Measurements from ENCODE around the gene DGLUCY.
"Not testable (repeated sequence)": the region's sequence is repeated elsewhere in the genome, so short reads cannot be mapped to it uniquely, and the experiment has no call there.

The DGLUCY gene

GRCh38 chr14:91193069-91193468 is 79.2 kb downstream of the DGLUCY start:
- Histone ChIP-seq H3K79me2 (ENCODE audit: control insufficient read depth, low read length) (no peaks in the 10 kb centered on the region), H3K9me2 (replicated peaks; ENCODE audit: control insufficient read depth, low read length) (no peaks in the 10 kb centered on the region), H3K4me1 (ENCODE audit: control insufficient read depth, low read length) (no peaks in the 10 kb centered on the region), H3K36me3 (ENCODE audit: control insufficient read depth, low read length) (peaks cover 6% of the 10 kb centered on the region; the same call in 1 of the 2 replicates), H3K4me2 (ENCODE audit: low read length) (no peak overlapping the region), H3K4me3 (ENCODE audit: low read length) (no peak overlapping the region), H3K27ac (ENCODE audit: low read depth, low read length) (no peak overlapping the region), H3K9me3 (ENCODE audit: control insufficient read depth, insufficient read depth, low read length) (no peaks in the 10 kb centered on the region), H4K20me1 (ENCODE audit: control insufficient read depth, insufficient read depth, low read depth, low read length) (no peaks in the 10 kb centered on the region), H3F3A (ENCODE audit: control insufficient read depth, insufficient read depth) (no peaks in the 10 kb centered on the region), H3K27me3 (ENCODE audit: control insufficient read depth, low read length) (no peaks in the 10 kb centered on the region)
- no peak for TF ChIP-seq EZH2phosphoT487 (IDR thresholded peaks at IDR 0.05; ENCODE audit: borderline replicate concordance, low read length)
- TF ChIP-seq CTCF (IDR thresholded peaks at IDR 0.05; ENCODE audit: low read depth, low read length, poor library complexity, severe bottlenecking) = no peak

DNA sequence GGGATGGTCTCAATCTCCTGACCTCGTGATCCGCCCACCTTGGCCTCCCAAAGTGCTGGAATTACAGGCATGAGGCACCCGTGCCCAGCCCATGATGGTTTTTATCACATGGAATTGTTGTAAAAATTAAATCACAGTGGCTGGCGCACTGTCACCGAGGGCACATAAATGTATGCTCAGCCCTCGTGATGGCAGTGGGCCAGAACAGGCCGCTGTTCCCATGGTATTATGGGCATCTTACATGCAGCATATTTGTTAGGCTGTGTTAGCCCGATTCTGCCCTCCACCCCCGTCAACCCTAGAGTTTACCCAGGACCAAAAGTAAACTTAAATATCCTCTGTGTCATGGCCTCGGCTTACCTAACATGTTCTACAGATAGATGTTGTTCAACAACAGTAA is 82.0 kb downstream of the DGLUCY start:
- TF ChIP-seq CTCF (IDR thresholded peaks at IDR 0.05; ENCODE audit: low read depth, low read length, poor library complexity, severe bottlenecking) = no peak

GRCh38 chr14:91197631-91198030 is 83.8 kb downstream of the DGLUCY start:
- H4K20me1 ChIP-seq (ENCODE audit: control insufficient read depth, insufficient read depth, low read depth, low read length) = no peaks in the 10 kb centered on the region
- peaks cover 15% of the 10 kb centered on the region for H3K36me3 ChIP-seq (ENCODE audit: control insufficient read depth, low read length)
- H3K27me3 ChIP-seq (ENCODE audit: control insufficient read depth, low read length) = no peaks in the 10 kb centered on the region
- no peaks in the 10 kb centered on the region for H3K9me2 ChIP-seq (replicated peaks; ENCODE audit: control insufficient read depth, low read length)
- H3K79me2 ChIP-seq (ENCODE audit: control insufficient read depth, low read length) = no peaks in the 10 kb centered on the region
- H3K4me2 ChIP-seq (ENCODE audit: low read length) = no peak overlapping the region
- H3F3A ChIP-seq (ENCODE audit: control insufficient read depth, insufficient read depth) = no peaks in the 10 kb centered on the region
- no peaks in the 10 kb centered on the region for H3K9me3 ChIP-seq (ENCODE audit: control insufficient read depth, insufficient read depth, low read length)
- H3K27ac ChIP-seq (ENCODE audit: low read depth, low read length) = no peak overlapping the region
- H3K4me1 ChIP-seq (ENCODE audit: control insufficient read depth, low read length) = no peaks in the 10 kb centered on the region
- TF ChIP-seq CTCF (IDR thresholded peaks at IDR 0.05; ENCODE audit: low read depth, low read length, poor library complexity, severe bottlenecking) (no peak), EZH2phosphoT487 (IDR thresholded peaks at IDR 0.05; ENCODE audit: borderline replicate concordance, low read length) (no peak)
- no peak overlapping the region for H3K4me3 ChIP-seq (ENCODE audit: low read length)

More for the DNA sequence above, 82.0 kb downstream of the DGLUCY start:
- H3K4me2 ChIP-seq (ENCODE audit: low read length) = no peak overlapping the region
- H3K4me3 ChIP-seq (ENCODE audit: low read length) = no peak overlapping the region
- H3K27ac ChIP-seq (ENCODE audit: low read depth, low read length) = no peak overlapping the region
- no peaks in the 10 kb centered on the region for H3K4me1 ChIP-seq (ENCODE audit: control insufficient read depth, low read length)
- no peaks in the 10 kb centered on the region for H3K27me3 ChIP-seq (ENCODE audit: control insufficient read depth, low read length)
- no peaks in the 10 kb centered on the region for H3K9me2 ChIP-seq (replicated peaks; ENCODE audit: control insufficient read depth, low read length)
- no peaks in the 10 kb centered on the region for H3K9me3 ChIP-seq (ENCODE audit: control insufficient read depth, insufficient read depth, low read length)
- no peaks in the 10 kb centered on the region for H4K20me1 ChIP-seq (ENCODE audit: control insufficient read depth, insufficient read depth, low read depth, low read length)
- no peaks in the 10 kb centered on the region for H3K79me2 ChIP-seq (ENCODE audit: control insufficient read depth, low read length)
- peaks cover 13% of the 10 kb centered on the region for H3K36me3 ChIP-seq (ENCODE audit: control insufficient read depth, low read length)
- no peaks in the 10 kb centered on the region for H3F3A ChIP-seq (ENCODE audit: control insufficient read depth, insufficient read depth)

DNA sequence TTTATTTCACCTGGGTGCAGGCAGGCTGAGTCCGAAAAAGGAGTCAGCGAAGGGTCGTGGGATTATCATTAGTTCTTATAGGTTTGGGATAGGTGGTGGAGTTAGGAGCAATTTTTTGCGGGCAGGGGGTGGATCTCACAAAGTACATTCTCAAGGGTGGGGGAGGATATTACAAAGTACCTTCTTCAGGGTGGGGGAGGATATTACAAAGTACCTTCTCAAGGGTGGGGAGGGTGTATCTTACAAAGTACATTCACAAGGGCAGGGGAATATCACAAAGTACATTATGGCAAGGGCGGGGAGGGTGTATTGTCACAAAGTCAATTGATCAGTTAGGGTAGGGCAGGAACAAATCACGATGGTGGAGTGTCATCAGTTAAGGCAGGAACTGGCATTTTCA is 86.9 kb downstream of the DGLUCY start:
- peaks cover 18% of the 10 kb centered on the region for H3K36me3 ChIP-seq (ENCODE audit: control insufficient read depth, low read length)
- H3K79me2 ChIP-seq (ENCODE audit: control insufficient read depth, low read length); H3K27me3 ChIP-seq (ENCODE audit: control insufficient read depth, low read length); H3K9me2 ChIP-seq (replicated peaks; ENCODE audit: control insufficient read depth, low read length); H3K9me3 ChIP-seq (ENCODE audit: control insufficient read depth, insufficient read depth, low read length); H3K4me3 ChIP-seq (ENCODE audit: low read length); H3K4me1 ChIP-seq (ENCODE audit: control insufficient read depth, low read length); H4K20me1 ChIP-seq (ENCODE audit: control insufficient read depth, insufficient read depth, low read depth, low read length); H3F3A ChIP-seq (ENCODE audit: control insufficient read depth, insufficient read depth); H3K27ac ChIP-seq (ENCODE audit: low read depth, low read length); H3K4me2 ChIP-seq (ENCODE audit: low read length): not testable (repeated sequence)
